ELR (cell line): ENCODE measurements around the gene ERVH48-1.
"Not testable (repeated sequence)": the region's sequence is repeated elsewhere in the genome, so short reads cannot be mapped to it uniquely, and the experiment has no call there.

Experiments used
- DNase-seq: peaks from one replicate; pipeline ENCODE4 v3.0.0-alpha.2; 2015; ENCODE audit warnings: low read depth

The ERVH48-1 gene

DNA sequence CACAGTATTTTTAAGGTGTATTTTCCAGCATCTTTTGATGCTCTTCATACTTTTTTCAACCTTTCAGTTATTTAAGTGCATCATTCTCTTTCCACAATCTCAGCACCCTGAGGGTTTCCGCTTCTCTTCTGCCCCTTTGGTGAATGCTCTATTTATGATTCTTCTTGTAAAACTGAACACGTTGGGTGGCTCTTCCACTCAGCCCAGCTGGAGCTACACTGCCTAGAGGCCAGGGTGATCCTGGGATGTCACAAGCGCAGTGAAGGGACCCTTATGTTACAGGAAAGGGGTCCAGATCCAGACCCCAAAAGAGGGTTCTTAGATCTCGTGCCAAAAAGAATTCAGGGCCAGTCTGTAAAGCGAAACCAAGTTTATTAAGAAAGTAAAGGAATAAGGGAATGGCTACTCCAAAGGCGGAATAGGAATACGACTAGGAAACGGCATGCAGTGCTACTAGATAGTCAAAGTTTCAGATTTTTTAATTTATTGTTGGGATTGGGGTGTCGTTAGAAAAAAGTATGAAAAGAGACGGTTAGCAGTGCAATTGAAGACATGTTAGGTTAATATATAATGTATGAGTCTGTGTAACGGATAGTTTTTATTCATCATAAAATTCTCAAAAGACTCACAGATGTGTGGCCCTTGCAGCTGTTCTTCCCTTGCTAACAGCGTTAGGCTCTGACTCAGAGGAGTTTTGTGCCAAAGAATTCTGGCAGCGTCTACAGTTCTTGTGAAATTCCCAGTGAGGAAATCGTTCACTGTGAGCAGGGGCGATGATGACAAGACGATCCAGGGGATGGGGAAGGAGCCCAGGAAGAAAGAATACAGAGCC, 14.4 kb upstream of the ERVH48-1 start:
- peak; percentile 92 for DNase-seq

DNA sequence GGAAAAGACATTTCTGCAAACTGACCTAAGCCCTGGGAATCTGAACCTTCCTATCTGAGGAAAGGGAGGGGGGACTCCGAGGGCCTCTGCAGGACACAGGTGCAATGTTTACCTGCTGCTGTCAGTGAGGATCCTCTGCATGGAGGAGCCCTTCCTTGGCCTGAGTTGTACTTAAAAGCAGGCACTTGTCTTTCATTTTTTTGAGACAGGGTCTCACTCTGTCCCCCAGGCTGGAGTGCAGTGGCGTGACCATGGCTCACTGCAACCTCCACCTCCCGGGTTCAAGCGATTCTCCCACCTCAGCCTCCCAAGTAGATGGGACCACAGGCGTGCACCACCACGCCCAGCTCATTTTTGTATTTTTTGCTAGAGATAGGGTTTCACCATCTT, 13.2 kb upstream of the ERVH48-1 start:
- not testable (repeated sequence) for DNase-seq

DNA sequence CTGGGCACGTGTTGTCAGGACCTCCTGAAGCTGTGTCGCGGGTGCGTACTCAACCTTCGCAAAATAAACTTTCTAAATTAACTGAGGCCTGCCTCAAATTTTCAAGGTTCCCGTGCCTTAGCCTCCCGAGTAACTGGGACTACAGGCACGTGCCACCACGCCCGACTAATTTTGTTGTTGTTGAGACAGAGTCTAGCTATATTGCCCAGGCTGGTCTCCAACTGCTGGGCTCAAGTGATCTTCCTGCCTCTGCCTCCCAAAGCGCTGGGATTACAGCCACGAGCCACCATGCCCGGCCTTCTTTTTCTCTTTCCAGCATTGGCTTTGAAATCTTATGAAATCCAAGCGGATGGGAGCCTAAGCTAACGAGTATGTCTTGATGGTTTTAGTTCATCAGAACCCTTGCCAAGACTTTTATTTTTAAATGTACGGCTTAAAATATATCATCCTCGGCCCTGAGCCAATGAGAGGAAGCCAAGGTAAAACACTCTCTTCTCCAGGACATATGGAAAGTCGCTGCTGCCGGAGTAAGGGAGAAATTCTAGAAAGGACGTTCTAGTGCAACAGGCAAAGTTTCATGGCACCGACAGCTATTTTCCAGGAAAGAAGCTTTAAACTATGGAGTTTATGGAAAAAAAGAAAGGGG, 12.7 kb upstream of the ERVH48-1 start:
- DNase-seq: no peak

DNA sequence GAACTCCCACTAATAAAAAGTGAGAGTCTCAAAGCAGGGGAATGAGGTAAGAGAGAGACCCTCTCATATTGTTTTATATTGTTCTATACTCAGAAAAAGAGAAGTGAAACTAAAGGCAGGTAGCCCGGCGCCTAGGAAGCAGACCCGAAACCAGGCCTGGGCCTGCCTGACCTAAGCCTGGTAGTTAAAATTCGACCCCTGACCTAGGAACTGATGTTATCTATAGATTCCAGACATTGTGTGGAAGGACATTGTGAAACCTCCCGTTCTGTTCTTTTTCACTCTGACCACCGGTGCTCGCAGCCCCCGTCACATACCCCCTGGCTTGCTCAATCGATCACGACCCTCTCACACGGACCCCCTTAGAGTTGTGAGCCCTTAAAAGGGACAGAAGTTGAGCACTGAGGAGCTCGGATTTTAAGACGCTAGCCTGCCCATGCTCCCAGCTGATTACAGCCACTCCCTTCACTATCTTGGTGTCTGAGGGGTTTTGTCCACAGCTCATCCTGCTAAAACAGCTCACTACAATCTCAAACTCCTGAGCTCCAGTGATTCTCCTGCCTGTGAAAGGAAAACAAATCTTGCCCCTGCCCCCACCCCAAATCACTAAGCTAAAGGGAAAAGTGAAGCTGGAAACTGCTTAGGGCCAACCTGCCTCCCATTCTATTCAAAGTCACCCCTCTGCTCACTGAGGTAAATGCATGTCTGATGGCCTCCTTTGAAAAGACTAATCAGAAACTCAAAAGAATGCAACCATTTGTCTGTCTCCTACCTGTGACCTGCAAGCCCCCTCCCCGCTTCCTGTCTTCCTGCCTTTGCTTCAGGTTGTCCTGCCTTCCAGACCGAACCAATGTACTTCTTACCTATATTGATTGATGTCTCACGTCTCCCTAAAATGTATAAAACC, 11.9 kb upstream of the ERVH48-1 start:
- not testable (repeated sequence) for DNase-seq

DNA sequence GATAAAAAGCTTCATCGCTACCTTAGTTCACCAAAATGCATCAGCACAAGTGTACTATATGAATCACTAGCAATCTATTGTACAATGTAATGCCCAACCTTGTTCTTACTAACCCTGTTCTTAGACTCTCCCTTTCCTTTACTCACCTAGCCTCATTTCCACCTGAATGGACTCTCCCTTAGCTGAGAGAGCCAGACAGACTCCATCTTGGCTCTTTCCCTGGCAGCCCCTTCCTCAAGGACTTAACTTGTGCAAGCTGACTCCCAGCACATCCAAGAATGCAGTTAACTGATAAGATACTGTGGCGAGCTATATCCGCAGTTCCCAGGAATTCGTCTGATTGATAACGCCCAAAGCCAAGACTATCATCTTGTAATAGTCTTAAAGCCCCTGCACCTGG, 10.9 kb upstream of the ERVH48-1 start:
- not testable (repeated sequence) for DNase-seq

DNA sequence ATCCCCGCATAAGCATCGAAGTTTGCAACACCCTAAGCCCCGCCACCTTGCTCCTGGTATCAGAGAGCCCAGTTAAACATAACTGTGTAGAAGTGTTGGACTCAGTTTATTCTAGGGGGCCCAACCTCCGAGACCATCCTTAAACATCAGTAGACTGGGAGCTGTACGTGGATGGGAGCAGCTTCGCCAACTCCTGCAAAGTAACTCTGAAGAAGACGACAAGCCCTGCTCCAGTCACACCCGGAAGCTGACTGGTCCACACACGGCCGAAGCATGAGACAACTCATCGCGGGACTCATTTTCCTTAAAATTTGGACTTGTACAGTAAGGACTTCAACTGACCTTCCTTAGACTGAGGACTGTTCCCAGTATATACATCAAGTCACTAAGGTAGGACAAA, 8.5 kb upstream of the ERVH48-1 start:
- not testable (repeated sequence) for DNase-seq

DNA sequence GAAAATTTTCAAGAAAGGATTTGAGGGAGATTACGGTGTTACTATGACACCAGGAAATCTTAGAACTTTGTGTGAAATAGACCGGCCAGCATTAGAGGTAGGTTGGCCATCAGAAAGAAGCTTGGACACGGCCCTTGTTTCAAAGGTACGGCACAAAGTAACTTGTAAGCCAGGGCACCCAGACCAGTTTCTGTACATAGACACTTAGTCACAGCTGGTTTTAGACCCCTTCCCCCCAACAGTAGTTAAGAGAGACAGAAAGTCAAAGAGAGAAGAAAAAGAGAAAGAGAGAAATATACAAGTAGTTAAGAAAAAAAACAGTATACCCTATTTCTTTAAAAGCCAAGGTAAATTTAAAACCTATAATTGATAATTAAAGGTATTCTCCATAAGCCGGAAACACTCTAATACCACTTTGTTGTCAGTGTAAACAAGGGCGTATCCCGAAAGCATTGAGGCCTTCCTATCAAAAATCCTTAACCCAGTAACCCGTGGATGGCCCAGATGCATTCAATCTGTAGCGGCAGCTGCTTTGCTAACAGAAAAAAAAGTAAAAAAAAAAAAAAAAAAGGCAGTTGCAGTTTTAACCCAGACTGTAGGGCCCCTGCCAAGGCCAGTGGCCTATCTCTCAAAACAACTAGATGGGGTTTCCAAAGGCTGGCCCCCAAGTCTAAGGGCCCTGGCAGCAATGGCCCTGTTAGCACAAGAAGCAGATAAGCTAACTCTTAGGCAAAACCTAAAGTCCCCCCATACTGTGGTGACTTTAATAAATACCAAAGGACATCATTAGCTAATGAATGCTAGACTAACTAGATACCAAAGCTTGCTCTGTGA, 7.9 kb upstream of the ERVH48-1 start:
- DNase-seq: not testable (repeated sequence)

DNA sequence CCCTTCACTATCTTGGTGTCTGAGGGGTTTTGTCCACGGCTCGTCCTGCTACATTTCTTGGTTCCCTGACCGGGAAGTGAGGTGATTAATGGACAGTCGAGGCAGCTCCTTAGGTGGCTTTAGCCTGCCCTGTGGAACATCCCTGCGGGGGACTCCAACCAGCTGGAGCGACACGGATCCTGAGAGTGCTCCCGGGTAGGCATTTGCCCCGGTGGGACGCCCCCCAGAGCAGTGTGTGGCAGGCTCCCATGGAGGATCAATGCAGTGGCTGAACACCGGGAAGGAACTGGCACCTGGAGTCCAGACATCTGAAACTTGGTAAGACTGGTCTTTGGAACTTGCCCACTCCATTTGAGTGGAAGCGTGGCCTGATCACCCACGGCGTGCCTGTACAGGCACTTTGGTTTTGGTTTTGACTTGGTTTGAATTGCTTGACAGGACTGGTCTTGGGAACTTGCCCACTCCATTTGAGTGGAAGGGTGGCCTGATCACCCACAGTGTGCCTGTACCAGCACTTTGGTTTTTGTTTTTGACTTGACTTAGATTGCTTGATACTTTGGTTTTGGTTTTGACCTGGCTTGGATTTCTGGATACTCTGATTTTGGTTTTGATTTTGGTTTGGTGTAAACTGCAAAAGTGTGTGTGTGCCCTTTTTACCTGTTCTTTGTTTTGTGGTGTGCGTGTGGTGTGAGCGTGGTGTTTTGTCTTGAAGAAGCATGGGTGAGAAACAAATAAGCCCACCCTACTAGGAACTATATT, 7.1 kb upstream of the ERVH48-1 start:
- DNase-seq: not testable (repeated sequence)

DNA sequence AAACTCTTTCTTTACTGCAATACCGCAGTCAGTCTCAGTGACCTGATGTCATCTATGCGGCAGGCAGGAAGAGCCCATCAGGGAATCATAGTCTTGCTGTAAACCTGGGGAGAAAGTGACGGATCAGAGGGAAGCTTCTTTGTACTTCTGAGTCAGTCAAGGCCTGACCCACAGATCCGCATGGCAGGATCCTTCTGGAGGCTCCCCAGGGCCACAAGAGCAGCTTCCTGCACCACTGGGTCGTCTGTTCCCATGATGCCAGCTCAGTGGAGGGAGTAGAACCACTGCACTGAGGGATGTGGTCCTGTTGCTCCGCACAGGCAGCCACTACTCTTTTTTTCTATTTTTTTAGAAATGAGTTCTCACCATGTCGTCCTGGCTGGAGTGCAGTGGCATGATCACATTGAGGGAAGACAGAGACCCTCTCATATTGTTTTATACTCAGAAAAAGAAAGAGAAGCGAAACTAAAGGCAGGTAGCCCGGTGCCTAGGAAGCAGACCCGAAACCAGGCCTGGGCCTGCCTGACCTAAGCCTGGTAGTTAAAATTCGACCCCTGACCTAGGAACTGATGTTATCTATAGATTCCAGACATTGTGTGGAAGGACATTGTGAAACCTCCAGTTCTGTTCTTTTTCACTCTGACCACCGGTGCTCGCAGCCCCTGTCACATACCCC, 6.3 kb upstream of the ERVH48-1 start:
- DNase-seq: no peak

DNA sequence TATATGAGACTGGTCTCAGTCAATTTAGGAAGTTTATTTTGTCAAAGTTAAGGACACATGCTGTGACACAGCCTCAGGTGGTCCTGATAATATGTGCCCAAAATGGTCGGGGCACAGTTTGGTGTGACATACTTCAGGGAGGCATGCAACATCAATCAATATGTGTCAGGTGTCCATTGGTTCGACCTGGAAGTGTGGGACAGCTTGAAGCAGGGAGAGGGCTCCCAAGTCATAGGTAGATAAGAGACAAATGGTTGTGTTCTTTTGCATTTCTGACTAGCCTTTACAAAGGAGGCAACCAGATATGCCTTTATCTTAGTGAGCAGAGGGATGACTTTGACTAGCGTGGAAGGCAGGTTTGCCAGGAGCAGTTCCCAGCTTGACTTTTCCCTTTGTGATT, 4.5 kb upstream of the ERVH48-1 start:
- DNase-seq: no peak

DNA sequence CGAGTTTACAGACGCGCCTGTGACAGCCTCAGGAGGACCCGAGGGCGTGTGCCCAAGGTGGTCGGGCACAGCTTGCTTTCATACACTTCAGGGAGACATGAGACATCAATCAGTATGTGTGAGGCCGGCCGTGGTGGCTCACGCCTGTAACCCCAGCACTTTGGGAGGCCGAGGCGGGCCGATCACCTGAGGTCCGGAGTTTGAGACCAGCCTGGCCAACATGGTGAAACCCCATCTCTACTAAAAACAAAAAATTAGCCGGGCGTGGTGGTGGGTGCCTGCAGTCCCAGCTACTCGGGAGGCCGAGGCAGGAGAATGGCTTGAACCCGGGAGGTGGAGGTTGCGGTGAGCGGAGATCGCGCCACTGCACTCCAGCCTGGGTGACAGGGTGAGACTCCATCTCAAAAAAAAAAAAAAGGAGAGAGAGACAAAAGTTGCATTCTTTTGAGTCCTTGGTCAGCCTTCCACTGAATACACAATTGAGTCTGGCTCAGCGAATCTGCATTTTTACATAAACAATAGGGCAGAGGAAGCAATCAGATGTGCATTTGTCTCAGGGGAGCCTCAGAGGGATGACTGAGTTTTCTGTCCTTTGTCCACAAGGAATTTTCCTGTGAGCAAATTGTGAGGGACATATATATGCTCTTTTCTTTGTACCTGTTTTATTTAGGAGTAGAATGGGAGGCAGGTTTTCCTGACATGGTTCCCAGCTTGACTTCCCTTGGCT, 2.2 kb upstream of the ERVH48-1 start:
- not testable (repeated sequence) for DNase-seq

DNA sequence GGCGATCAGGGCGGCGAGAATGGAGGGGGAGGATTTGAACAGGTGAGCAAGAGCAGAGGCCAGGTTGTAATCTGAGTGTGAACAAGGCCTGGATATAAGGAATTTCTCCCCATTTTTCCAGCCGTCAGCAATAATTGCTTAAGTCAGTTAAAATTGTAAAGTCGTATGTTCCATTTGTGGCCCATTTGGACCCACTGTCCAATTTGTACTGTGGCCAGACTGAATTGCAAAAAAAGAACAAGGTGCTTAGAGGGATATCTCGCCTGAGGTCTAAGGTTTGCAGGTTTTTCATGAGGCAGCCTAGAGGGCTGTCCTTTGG, 1.0 kb downstream of the ERVH48-1 start:
- no peak for DNase-seq

DNA sequence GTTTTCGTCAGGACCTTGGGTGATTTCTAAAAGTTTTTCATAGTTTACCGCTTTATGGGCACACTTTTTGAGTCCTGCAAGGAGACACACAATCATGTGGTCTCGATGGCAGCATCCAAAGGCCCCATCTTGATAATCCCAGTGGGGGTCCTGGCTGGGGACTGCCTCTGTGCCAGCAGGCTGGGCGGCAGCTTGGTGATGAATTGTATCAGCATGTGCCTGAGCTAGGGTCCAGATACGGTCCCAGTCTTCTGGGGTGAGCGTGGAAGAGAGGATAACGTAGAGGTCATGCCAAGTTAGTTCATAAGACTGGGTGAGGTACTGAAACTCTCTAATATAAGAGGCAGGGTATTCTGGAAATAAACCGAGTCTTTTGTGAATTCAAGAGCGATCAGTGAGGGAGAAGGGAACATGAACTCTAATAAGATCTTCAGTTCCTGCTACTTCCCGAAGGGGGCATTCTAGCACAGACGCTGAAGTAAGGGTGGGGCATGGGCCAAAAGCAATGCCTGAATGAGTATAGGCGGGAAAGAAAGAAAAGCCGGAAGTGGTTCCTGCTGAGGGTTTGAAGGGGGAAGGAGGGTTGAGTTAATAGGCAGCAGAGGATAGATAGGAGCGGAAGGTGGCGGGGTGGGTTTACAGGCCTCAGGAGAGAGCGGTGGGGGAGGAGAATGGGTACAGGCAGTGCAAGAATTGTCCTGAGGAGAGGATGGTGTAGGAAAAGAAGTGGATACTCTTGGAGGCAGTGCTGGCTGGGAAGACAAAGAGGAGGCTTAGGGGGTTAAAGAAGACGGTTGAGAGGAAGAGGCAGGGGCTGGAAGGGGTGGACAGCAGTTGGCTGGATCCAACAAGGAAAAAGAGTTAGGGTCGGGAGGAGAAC, 1.6 kb downstream of the ERVH48-1 start:
- peak; percentile 93 for DNase-seq

DNA sequence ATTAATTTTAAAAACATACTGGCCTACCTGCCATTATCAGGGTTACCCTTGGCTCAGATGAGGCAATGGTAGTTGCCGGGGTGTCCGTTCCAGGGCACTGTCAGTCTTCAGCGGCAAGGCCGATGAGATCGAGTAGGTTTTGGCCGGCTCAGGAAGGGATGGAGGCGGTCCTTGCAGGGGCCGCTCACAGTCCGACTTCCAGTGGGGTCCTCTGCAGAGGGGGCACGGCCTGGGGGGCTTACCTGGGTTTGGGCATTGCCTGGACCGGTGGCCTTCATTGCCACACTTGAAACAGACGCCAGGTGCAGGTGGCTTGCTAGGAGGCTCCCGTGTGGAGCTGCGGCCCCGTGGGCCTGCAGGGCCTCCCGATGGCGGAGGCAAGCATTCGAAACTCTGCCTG, 2.5 kb downstream of the ERVH48-1 start:
- no peak for DNase-seq

DNA sequence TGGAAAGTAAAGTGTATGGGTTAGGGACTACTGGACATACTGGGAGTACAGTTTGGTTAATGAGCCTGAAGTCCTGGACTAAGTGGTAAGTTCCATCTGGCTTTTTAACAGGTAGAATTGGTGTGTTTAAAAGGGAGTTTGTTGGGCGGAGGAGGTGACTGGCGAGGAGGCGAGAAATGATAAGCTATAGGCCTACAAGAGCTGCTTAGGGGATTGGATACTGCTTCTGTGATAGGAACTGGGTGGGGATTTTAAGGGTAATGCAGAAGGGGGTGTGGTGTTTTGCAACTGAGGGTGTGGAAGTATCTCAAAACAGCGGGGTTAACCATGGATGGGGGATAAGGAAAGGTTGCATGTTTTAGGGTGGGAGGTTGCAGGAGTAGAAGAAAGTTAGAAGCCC, 3.5 kb downstream of the ERVH48-1 start:
- no peak for DNase-seq

DNA sequence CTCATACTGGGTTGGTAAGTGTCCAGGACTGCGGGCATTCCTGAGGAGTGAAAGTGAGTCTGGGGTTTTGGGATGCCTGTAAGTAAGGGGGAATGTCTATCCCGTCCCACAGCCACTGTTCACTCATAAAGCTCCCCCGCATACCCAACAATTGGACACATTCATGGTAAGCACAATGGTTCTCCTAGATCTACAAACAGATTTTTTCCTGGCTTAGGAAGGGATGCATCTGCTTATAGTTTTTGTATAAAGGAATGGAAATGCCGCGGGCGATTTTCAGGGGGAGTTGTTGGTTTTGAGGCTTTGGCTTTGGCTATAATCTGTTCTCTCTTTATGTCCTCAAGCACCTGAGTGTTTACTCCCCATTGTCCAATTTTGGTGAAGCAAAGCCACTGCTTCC, 7.1 kb downstream of the ERVH48-1 start:
- DNase-seq: no peak

DNA sequence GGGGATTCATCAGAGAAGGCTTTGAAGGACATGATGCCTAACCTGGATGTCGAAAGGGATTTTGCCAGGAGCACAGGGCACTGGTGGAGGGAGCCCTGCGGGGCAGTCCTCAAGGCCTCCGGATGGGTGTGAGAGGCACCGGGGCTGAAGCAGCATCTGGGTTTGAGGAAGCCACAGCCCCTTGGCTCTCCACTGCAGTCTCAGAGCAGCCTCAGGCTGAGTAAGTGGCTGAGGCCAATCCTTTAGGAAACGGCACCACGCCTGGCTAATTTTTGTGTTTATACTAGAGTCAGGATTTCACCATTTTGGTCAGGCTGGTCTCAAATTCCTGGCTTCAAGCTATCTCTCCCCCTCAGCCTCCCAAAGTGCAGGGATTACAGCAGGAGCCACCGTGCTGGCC, 12.0 kb downstream of the ERVH48-1 start:
- DNase-seq: no peak

DNA sequence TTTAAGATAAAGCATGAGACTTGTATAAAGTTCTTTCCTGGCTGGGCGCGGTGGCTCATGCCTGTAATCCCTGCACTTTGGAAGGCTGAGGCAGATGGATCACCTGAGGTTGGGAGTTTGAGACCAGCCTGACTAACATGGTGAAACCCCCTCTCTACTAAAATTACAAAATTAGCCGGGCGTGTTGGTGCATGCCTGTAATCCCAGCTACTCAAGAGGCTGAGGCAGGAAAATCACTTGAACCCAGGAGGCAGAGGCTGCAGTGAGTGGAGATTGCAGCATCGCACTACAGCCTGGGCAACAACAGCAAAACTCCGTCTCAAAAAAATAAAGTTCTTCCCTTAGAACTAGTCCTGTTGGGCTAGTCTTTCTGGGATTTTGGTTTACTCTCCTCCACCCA, 13.5 kb downstream of the ERVH48-1 start:
- DNase-seq: not testable (repeated sequence)

DNA sequence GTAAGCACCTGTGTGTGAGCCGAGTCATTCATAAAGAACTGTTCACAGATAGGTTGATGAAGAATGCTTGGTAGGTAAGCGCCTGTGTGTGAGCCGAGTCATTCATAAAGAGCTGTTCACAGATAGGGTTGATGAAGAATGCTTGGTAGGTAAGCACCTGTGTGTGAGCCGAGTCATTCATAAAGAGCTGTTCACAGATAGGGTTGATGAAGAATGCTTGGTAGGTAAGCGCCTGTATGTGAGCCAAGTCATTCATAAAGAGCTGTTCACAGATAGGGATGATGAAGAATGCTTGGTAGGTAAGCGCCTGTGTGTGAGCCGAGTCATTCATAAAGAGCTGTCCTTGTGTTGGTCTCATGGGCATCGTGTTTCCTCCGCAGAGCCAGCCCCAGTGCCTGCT, 16.9 kb downstream of the ERVH48-1 start:
- DNase-seq: not testable (repeated sequence)
